T-cell (primary cell): ENCODE measurements around the gene SAMD4A. TPM values are rescaled to one million over a fixed set of nuclear protein-coding genes. Genes with fewer than 3 reads are reported as not detected.

ENCODE experiments used
- ATAC-seq, 4 experiments: fragments of 200-7000 bp in 3 of 4; fragments of 150-1000 bp in 1 of 4; cut with Tn5 transposase; replicated peaks in 1 of 4; 1 replicate in 3 of 4; 2 replicates in 1 of 4; pipeline ENCODE4 v1.10.0; 2021; ENCODE audit warnings: moderate library complexity in 3 of 4, mild to moderate bottlenecking in 2 of 4, moderate number of reproducible peaks in 1 of 4
- CTCF ChIA-PET, 2 donors: fragments of 300-600 bp; sonication (Branson Sonifier 250); formaldehyde crosslinking; loops; one replicate each; lab custom pipeline; 2022; ENCODE audit warnings: antibody characterized with exemption in 2 of 2; lab: Charles Lee
- POLR2A ChIA-PET, 2 donors: fragments of 300-600 bp; sonication (Branson Sonifier 250); formaldehyde crosslinking; loops; one replicate each; lab custom pipeline; 2022; ENCODE audit warnings: antibody characterized with exemption in 2 of 2; lab: Charles Lee
- DNase-seq, 35 experiments: peaks; one replicate each; pipeline versions ENCODE4 v3.0.0 to v3.0.0-alpha.2; 2013 to 2023
- H3K27ac ChIP-seq: one replicate; pipeline ENCODE4 v1.5.1; 2013; ENCODE audit warnings: low read length
- H3K27me3 ChIP-seq, 2 experiments: replicated peaks in 1 of 2; 1 replicate in 1 of 2; 2 replicates in 1 of 2; pipeline versions ENCODE4 v1.6.1 to v1.7.0; 2013; ENCODE audit warnings: low read length in 1 of 2, mixed read lengths in 1 of 2; ENCODE audit not compliant: control insufficient read depth in 2 of 2, insufficient read depth in 2 of 2; ENCODE audit errors: extremely low read depth in 1 of 2
- H3K36me3 ChIP-seq, 2 donors: 1 replicate in 1 of 2; 2 replicates in 1 of 2; pipeline versions ENCODE4 v1.6.1 to v1.7.0; 2013; ENCODE audit warnings: low read length in 1 of 2; ENCODE audit not compliant: control insufficient read depth in 2 of 2, insufficient read depth in 1 of 2; ENCODE audit errors: extremely low read depth in 1 of 2
- H3K4me1 ChIP-seq, 2 experiments: 1 replicate in 1 of 2; 2 replicates in 1 of 2; pipeline versions ENCODE4 v1.6.1 to v1.7.0; 2013; ENCODE audit warnings: low read length in 2 of 2, mixed read lengths in 1 of 2; ENCODE audit not compliant: insufficient read depth in 2 of 2, control insufficient read depth in 1 of 2; ENCODE audit errors: extremely low read depth in 1 of 2
- H3K4me3 ChIP-seq, 2 donors: 1 replicate in 1 of 2; 2 replicates in 1 of 2; pipeline versions ENCODE4 v1.5.1 to v1.7.0; 2013; ENCODE audit warnings: mild to moderate bottlenecking in 2 of 2, low read length in 1 of 2, moderate library complexity in 1 of 2; ENCODE audit not compliant: control insufficient read depth in 1 of 2; ENCODE audit errors: extremely low read depth in 1 of 2
- H3K9me3 ChIP-seq: 2 replicates; pipeline ENCODE4 v1.7.0; 2013
- H3K27ac Mint-ChIP-seq, 2 donors: one replicate each; pipeline ENCODE4 v1.8.0; 2020 to 2021; ENCODE audit warnings: mild to moderate bottlenecking in 2 of 2, mixed read lengths in 2 of 2
- H3K27me3 Mint-ChIP-seq, 2 donors: one replicate each; pipeline ENCODE4 v1.8.0; 2021 to 2022; ENCODE audit warnings: mixed read lengths in 2 of 2
- H3K36me3 Mint-ChIP-seq: one replicate; pipeline ENCODE4 v1.8.0; 2021; ENCODE audit warnings: mixed read lengths
- H3K4me1 Mint-ChIP-seq, 3 donors: one replicate each; pipeline ENCODE4 v1.8.0; 2020 to 2022; ENCODE audit warnings: mixed read lengths in 3 of 3, mild to moderate bottlenecking in 1 of 3
- H3K4me3 Mint-ChIP-seq, 3 donors: one replicate each; pipeline ENCODE4 v1.8.0; 2020 to 2022; ENCODE audit warnings: mild to moderate bottlenecking in 3 of 3, mixed read lengths in 3 of 3, moderate library complexity in 3 of 3
- H3K9me3 Mint-ChIP-seq, 3 donors: one replicate each; pipeline ENCODE4 v1.8.0; 2020 to 2022; ENCODE audit warnings: mixed read lengths in 3 of 3
- WGBS: methylation state at CpG from one replicate; pipeline ENCODE4 v1.1.5; 2013; ENCODE audit warnings: missing lambda C conversion rate; ENCODE audit not compliant: insufficient coverage; 5-methylcytosine and 5-hydroxymethylcytosine counted together
- total RNA-seq, 35 experiments: library from RNA in 6 of 35; stranded (reverse) in 6 of 35; fragments of 120-200 nt in 1 of 35; gene quantifications; one replicate each; pipeline versions ENCODE4 v1.2.1 to v1.2.4 and lab custom pipeline; 2013 to 2026

The SAMD4A gene
- total RNA-seq, 5 donors from 2014 or later (not counting 1 experiment from before 2014, with no cell fraction given) = 1.2 to 3.9 (median 1.3) TPM

DNA sequence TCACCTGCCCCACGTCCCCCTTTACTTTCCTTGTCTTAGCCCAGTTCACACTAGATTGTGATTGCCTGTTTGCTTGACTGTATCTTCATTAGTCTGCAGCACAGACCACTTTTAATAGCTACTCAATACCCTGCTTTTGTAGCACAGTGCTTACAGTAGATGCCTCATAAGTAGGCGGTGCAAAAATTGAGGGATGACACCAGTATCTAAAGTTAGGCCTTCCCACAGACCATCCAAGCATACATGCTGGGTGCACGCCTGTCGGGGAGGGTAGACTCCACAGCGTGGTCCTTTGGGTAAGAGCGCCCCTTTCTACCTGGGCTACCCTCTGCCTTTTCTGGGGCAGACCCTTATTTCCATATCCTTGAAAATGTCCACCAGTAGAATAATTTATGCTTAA is 194.9 kb downstream of the SAMD4A start:
- Mint-ChIP-seq H3K9me3 (no peaks in the 10 kb centered on the region), H3K4me1 (peaks cover 10 to 11% (median 10%) of the 10 kb centered on the region in 3 donors), H3K36me3 (no peaks in the 10 kb centered on the region), H3K4me3 (no peak overlapping the region), H3K27ac (no peak overlapping the region), H3K27me3 (peaks cover 2 to 9% of the 10 kb centered on the region in 2 donors)
- Histone ChIP-seq H3K4me3 (no peak overlapping the region), H3K27ac (no peak overlapping the region), H3K4me1 (peaks cover 6 to 8% of the 10 kb centered on the region in 2 experiments), H3K9me3 (no peaks in the 10 kb centered on the region), H3K36me3 (no peaks in the 10 kb centered on the region), H3K27me3 (peaks cover 0 to 12% of the 10 kb centered on the region in 2 experiments)
- 85% methylated on average over 5 of the region's 6 CpGs for WGBS
- ChIA-PET CTCF (no interaction called here), POLR2A (no interaction called here)
- ATAC-seq (no peak), DNase-seq (no peak)

DNA sequence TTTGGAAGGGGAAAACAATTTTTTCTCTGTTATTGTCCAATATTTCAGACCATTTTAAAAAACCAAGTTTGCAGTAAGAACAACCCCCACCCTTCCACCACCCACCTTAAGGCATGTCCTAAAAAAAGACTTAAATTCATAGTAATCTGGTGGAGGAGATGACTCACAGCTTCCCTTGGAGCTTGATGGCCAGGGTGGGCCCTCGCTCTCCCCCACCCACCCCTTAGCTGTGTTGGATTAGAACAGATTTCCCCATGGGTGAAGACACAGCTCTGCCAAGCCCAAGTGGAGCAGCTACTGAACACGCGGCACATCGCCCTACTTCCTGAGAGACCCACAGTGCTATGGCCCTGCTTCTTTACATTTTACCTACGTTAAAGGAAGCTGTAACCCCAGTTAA is 195.4 kb downstream of the SAMD4A start:
- Histone ChIP-seq H3K4me3 (no peak overlapping the region), H3K27ac (no peak overlapping the region), H3K9me3 (no peaks in the 10 kb centered on the region), H3K36me3 (no peaks in the 10 kb centered on the region), H3K27me3 (peaks cover 0 to 16% of the 10 kb centered on the region in 2 experiments), H3K4me1 (peaks cover 4 to 6% of the 10 kb centered on the region in 2 experiments)
- Mint-ChIP-seq H3K36me3 (no peaks in the 10 kb centered on the region), H3K4me1 (peaks cover 6% of the 10 kb centered on the region in 3 donors), H3K4me3 (no peak overlapping the region), H3K9me3 (no peaks in the 10 kb centered on the region), H3K27ac (no peak overlapping the region), H3K27me3 (peaks cover 2 to 9% of the 10 kb centered on the region in 2 donors)
- no CpG with 5 or more reads among the region's 5 CpGs for WGBS
- no peak for ATAC-seq
- CTCF ChIA-PET = interaction anchor here in 1 of 2 donors (0.6 kb wide), 1 partner anchor 12 kb away, joined by 3 read pairs; no protein-coding TSS in a partner anchor
- DNase-seq = no peak
- POLR2A ChIA-PET = no interaction called here

- no peaks in the 10 kb centered on the region for H3K9me3 Mint-ChIP-seq
- CTCF ChIA-PET = no interaction called here
- no peak overlapping the region for H3K27ac ChIP-seq
- POLR2A ChIA-PET = no interaction called here
- no peaks in the 10 kb centered on the region for H3K36me3 ChIP-seq
- no peaks in the 10 kb centered on the region for H3K4me1 Mint-ChIP-seq
- ATAC-seq (no peak), DNase-seq (no peak)
- no peak overlapping the region for H3K27ac Mint-ChIP-seq
- H3K4me3 Mint-ChIP-seq = no peak overlapping the region
- H3K36me3 Mint-ChIP-seq = no peaks in the 10 kb centered on the region
- H3K27me3 ChIP-seq = peaks cover 0 to 16% of the 10 kb centered on the region in 2 experiments
- H3K4me1 ChIP-seq = no peaks in the 10 kb centered on the region
- 80% methylated on average over 3 of the region's 12 CpGs for WGBS
- H3K27me3 Mint-ChIP-seq = peaks cover 4 to 9% of the 10 kb centered on the region in 2 donors
- H3K4me3 ChIP-seq = no peak overlapping the region
- H3K9me3 ChIP-seq = no peaks in the 10 kb centered on the region
Observed at GRCh38 chr14:54763761-54764160, 196.8 kb downstream of the SAMD4A start.

DNA sequence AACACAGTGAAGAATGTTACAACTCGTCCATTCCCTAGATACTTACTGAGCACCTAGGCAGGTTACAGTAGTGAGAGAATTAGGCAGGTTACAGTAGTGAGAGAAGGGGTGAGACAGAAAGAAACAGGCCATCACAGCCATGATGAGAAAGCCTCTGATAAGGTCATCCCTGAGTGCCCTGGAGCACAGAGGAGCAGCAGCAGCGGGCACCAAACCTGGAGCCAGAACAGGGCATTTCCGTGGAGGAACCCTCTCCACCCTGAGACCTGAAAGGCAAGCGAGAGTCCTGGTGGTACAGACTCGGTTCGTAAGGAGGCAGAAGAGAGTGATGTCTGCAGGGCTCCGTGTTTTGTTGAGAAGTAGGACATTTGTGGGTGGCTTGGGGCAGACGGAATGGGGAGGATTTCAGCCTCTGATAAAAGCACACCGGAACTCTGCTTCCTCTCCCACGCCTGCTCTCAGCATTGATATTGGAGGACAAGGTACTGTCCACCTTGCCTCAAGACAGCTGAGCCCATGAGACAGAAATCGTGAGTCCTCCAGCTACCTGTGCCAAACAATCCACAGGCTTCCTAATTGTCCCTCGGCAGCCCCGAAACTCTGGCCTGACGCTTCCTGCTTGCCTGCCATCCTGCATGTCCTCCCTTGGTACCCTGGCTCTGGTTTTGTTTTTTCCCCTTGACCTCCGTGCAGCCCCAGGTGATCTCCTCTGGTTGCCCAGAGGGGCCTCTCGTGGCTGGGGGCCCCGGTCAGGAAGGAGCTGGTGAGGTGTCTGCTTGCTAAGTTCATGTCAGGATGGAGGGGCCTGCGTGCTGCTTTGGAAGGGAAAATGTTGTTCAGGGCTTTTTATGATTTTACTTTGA is 199.6 kb downstream of the SAMD4A start:
- Mint-ChIP-seq H3K27ac (no peak overlapping the region), H3K36me3 (no peaks in the 10 kb centered on the region), H3K4me1 (no peaks in the 10 kb centered on the region), H3K4me3 (no peak overlapping the region), H3K9me3 (no peaks in the 10 kb centered on the region), H3K27me3 (peaks cover 2 to 9% of the 10 kb centered on the region in 2 donors)
- H3K9me3 ChIP-seq = no peaks in the 10 kb centered on the region
- ChIA-PET POLR2A (no interaction called here), CTCF (interaction anchor here in 1 of 2 donors (0.5 kb wide), 1 partner anchor 75 kb away, joined by 4 read pairs; no protein-coding TSS in a partner anchor)
- H3K27me3 ChIP-seq = peaks cover 0 to 16% of the 10 kb centered on the region in 2 experiments
- DNase-seq (no peak), ATAC-seq (no peak)
- 61% methylated on average over 10 of the region's 18 CpGs for WGBS
- H3K27ac ChIP-seq = no peak overlapping the region
- no peaks in the 10 kb centered on the region for H3K36me3 ChIP-seq
- H3K4me1 ChIP-seq = no peaks in the 10 kb centered on the region
- no peak overlapping the region for H3K4me3 ChIP-seq

DNA sequence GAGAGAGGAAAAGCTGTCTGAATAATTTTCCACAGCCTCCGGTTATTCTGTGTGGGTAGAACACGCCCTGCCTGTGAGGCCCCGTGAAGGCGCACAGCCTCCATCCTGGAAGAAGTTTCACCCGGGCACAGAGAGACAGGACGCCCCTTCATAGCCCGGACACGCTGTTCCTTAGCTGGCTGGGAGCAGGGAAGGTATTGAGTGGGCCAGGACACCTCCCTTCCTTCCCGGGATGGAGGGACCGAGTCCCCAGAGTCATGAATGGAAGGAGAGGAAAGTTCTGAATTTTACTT is 200.2 kb downstream of the SAMD4A start:
- H3K36me3 Mint-ChIP-seq = no peaks in the 10 kb centered on the region
- CTCF ChIA-PET = interaction anchor here in 1 of 2 donors (0.5 kb wide), 1 partner anchor 75 kb away, joined by 4 read pairs; no protein-coding TSS in a partner anchor
- POLR2A ChIA-PET = no interaction called here

GRCh38 chr14:54767450-54767849 is 200.5 kb downstream of the SAMD4A start:
- Mint-ChIP-seq H3K27me3 (peaks cover 2 to 9% of the 10 kb centered on the region in 2 donors), H3K4me3 (no peak overlapping the region), H3K4me1 (peaks cover 0 to 4% (median 2%) of the 10 kb centered on the region in 3 donors), H3K9me3 (no peaks in the 10 kb centered on the region), H3K27ac (no peak overlapping the region), H3K36me3 (no peaks in the 10 kb centered on the region)
- Histone ChIP-seq H3K27me3 (peaks cover 0 to 16% of the 10 kb centered on the region in 2 experiments), H3K9me3 (no peaks in the 10 kb centered on the region), H3K36me3 (no peaks in the 10 kb centered on the region), H3K27ac (no peak overlapping the region), H3K4me1 (no peaks in the 10 kb centered on the region), H3K4me3 (no peak overlapping the region)
- DNase-seq = no peak
- 76% methylated on average over 2 of the region's 3 CpGs for WGBS
- ChIA-PET CTCF (interaction anchor here in 1 of 2 donors (0.5 kb wide), 1 partner anchor 76 kb away, joined by 4 read pairs; no protein-coding TSS in a partner anchor), POLR2A (no interaction called here)
- ATAC-seq = no peak

More for the DNA sequence above, 200.2 kb downstream of the SAMD4A start:
- Histone ChIP-seq H3K36me3 (no peaks in the 10 kb centered on the region), H3K4me3 (no peak overlapping the region), H3K4me1 (no peaks in the 10 kb centered on the region), H3K27me3 (peaks cover 0 to 16% of the 10 kb centered on the region in 2 experiments), H3K9me3 (no peaks in the 10 kb centered on the region), H3K27ac (no peak overlapping the region)
- Mint-ChIP-seq H3K4me3 (no peak overlapping the region), H3K27ac (no peak overlapping the region), H3K9me3 (no peaks in the 10 kb centered on the region), H3K4me1 (peaks cover 0 to under 1% (median 0%) of the 10 kb centered on the region in 3 donors), H3K27me3 (peaks cover 2 to 9% of the 10 kb centered on the region in 2 donors)
- DNase-seq (no peak), ATAC-seq (no peak)
- WGBS = 63% methylated on average over 7 of the region's 10 CpGs
